Activated CD4-positive, alpha-beta T cell treated with anti-CD3 and anti-CD28 coated beads, Interleukin-2, amount 50 U/mL, for 48 hours (primary cell): ENCODE results near the gene EDNRB.
"Not testable (repeated sequence)": the region's sequence is repeated elsewhere in the genome, so short reads cannot be mapped to it uniquely, and the experiment has no call there.

ENCODE experiments used
- DNase-seq, 2 experiments: peaks; one replicate each; pipeline ENCODE4 v3.0.0-alpha.2; 2020

The EDNRB gene

GRCh38 chr13:77894743-77895142, 23.9 kb downstream of the EDNRB start:
- DNase-seq, result no peak

- no peak for DNase-seq
These were observed 25.6 kb downstream of the EDNRB start for GRCh38 chr13:77893066-77893465.

GRCh38 chr13:77892491-77892890, 26.1 kb downstream of the EDNRB start:
- no peak for DNase-seq

DNA sequence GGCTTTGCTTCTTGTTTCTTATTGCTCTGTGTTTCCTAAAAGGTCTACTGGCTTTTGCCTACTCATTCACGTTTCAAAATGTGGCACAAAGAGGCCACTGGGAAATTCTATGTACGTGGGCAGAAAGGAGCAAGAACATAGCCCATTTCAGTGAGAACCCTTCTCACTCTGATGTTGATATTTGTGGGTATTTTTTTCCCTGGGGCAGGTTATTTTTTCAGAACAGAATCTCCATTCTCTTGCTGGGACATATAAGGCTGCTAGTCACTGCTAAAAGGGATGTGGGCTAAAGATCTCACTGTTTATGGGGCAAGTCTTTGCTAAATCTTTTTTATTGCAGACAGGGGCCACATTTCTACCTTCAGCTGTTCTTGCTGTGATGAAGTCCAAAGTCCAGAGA, 27.1 kb downstream of the EDNRB start:
- no peak for DNase-seq

DNA sequence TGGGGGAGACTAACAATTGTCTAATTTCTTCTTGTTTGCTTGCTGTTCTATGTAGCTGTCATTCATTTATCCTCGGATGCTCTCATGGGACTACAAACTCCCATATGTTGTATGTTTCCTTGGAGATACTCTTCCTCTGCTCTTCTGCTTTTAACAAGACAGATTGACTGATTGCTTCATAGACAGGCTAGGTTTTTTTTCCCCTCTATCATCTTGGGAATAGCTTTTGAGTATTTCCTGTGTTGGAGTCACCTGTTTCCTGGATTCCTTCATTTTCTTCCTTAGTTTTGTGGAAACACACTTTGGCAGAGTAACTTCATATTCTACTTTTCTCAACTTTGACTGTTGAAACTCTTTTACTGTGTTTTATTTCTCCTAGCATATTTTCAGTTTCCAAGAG, 27.6 kb downstream of the EDNRB start:
- DNase-seq, result no peak

DNA sequence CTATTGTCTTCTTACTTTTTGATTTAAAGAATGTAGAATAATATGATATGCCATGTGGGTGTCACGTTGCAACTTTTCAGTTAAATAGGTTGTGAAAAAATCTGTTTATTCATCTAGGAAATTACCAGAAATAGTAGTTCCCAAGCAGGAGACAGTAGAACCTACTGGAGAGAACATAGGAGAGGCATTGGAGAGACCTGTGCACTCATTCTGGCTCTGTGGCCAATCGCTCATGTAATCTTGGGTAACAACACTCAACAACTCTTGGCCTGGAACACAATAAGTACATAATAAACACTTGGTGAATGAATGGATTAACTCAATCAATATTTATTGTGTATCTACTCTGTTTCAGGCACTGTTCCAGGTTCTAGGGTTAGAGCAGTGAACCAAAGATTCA, 35.3 kb downstream of the EDNRB start:
- no peak for DNase-seq

DNA sequence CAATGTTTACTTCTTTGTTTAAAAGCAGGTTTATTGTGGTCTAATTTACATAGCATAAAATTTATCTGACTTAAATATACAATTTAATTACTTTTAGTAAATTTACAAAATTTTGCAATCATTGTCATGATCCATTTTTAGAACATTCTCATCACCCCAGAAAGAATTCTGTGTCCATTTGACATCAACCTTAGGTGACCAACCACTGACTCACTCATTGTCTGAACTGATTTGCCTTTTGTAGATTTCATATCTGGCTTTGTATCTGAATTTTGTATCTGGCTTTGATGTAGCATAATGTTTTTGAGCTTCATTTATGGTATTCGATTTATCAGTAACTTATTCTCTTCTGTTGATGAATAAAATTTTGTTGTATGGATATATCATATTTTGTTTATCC, 40.4 kb downstream of the EDNRB start:
- no peak for DNase-seq

DNA sequence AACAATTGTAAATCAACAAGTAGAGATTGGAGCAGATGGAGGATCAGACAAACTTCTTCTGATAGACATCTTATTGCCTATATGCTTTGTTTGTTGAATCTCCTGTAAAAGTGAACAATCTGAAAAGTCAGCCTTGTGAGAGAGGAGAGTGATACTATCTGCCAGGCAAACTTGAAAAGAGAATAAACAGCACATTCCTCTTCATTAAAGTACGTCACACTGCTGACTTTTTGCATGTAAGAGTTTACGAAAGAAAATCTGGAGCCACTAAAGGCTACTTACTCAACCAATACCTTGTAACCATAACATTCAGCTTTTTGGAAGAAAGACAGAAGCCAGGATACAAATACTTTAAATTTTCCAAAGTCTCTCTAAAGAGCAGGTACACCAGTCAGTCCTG, 42.5 kb downstream of the EDNRB start:
- no peak for DNase-seq

- DNase-seq, result no peak
These were observed 44.2 kb downstream of the EDNRB start for GRCh38 chr13:77874406-77874805.

DNA sequence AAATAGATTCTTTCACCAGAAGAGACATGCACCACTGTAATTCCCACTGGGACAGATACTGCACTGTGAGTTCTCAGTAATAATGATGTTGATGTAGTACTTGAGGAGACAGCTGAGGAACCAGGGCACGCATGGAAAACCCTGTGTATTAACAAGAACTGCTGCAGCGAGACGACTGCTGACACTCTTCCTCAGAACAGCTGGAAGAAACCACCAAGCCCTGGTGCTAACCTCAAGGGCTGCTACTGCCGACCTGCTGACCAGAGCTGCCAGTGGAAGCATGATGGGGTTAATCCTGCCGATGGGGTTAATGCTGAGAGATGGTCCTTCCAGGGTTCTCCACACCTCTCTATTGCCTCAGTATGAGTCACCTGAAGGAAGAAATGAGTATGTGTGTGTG, 45.6 kb downstream of the EDNRB start:
- no peak for DNase-seq

DNA sequence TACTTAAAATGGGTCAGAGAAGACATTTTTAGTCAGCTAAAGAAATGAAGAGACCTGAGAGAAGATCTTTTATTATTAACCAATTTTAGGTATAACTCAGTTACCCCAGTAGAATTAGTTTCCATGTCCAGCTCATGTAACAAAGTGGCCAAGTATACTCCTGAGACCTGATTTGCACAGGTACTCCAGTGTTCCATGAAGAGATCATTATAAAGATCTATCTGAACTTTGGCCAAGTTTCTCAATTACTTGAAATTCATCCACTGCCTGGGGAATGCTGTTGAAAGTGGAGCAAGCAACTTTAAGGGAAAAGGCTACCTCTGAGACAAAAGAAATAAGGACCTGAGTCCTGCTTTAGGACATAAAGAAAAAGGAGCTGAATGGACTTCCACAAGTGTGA, 47.0 kb downstream of the EDNRB start:
- no peak for DNase-seq

DNA sequence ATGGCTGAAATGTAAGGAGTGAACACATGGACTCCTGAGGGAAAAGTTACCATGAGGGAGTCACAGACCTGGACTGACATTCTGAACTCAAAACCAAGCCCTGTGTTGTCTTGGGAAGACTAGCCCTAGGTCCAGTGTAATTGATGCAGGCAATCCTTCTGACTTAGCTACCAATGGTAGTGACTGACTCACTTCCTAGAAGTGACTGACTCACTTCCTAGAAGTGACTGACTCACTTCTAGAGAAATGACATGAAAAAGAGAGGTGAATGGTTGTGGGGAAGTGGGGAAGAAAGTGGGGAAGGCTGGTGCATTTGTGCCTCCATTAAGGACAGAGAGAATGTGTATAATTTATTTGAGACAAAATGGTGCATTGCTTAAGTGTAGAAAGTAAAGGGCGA, 49.9 kb downstream of the EDNRB start:
- DNase-seq, result no peak

- DNase-seq, result no peak
These were observed 51.7 kb downstream of the EDNRB start for GRCh38 chr13:77866971-77867370.

GRCh38 chr13:77865622-77866021, 53.0 kb downstream of the EDNRB start:
- no peak for DNase-seq

- no peak for DNase-seq
These were observed 55.5 kb downstream of the EDNRB start for GRCh38 chr13:77863144-77863543.

DNA sequence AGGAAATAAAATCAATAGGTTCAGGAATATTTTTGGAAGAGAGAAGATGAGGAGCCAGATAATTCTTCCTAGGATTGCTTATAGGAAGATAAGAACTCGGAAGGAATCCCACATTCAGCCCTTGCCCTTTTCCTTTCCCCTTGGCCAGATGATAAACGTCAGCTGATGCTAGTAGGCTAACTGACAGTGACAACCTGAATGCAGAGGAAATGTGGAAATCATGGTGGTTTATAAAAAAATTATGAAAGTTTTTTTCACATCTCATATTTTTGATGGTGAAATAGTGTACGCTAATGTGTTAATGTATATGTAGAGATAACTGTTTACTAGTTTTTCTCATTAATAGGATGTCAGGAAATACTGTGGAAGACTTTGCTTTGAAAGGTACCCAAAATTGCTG, 56.9 kb downstream of the EDNRB start:
- no peak for DNase-seq

- DNase-seq, result no peak
These were observed 58.1 kb downstream of the EDNRB start for GRCh38 chr13:77860507-77860981.

GRCh38 chr13:77859450-77859849, 59.2 kb downstream of the EDNRB start:
- no peak for DNase-seq

GRCh38 chr13:77857531-77858209, 61.0 kb downstream of the EDNRB start:
- no peak for DNase-seq

- no peak for DNase-seq
These were observed 64.9 kb downstream of the EDNRB start for GRCh38 chr13:77853703-77854102.

GRCh38 chr13:77848050-77848449, 70.6 kb downstream of the EDNRB start:
- not testable (repeated sequence) for DNase-seq

GRCh38 chr13:77846173-77846572, 72.5 kb downstream of the EDNRB start:
- DNase-seq, result no peak
